Neural progenitor cell (in vitro differentiated cells): ENCODE results near the gene EFNA5. TPM values are rescaled to one million over a fixed set of nuclear protein-coding genes. Genes with fewer than 3 reads are reported as not detected.
A peak's percentile ranks its signal among the peaks of the same experiment; 100 is the strongest.

Experiments used
- DNase-seq: peaks from one replicate; pipeline ENCODE4 v3.0.0-alpha.2; 2016; ENCODE audit warnings: low spot score
- H2AFZ ChIP-seq: fragments of 200-600 bp; sonication (generic); replicated peaks from 2 replicates; pipeline ENCODE4 v1.6.1; 2016; ENCODE audit warnings: antibody characterized with exemption
- H3F3A ChIP-seq: fragments of 200-600 bp; sonication (generic); 2 replicates; pipeline ENCODE4 v1.6.1; 2016; ENCODE audit warnings: antibody characterized with exemption, low read depth
- H3K27ac ChIP-seq: fragments of 200-600 bp; sonication (generic); 2 replicates; pipeline ENCODE4 v1.5.1; 2016; ENCODE audit warnings: mild to moderate bottlenecking
- H3K27me3 ChIP-seq: fragments of 200-600 bp; sonication (generic); 2 replicates; pipeline ENCODE4 v1.6.1; 2016; ENCODE audit warnings: mild to moderate bottlenecking, moderate library complexity
- H3K36me3 ChIP-seq: fragments of 200-600 bp; sonication (generic); 2 replicates; pipeline ENCODE4 v1.5.1; 2016
- H3K4me1 ChIP-seq: fragments of 200-600 bp; sonication (generic); 2 replicates; pipeline ENCODE4 v1.6.1; 2016; ENCODE audit warnings: mixed run types
- H3K4me2 ChIP-seq: fragments of 200-600 bp; sonication (generic); 2 replicates; pipeline ENCODE4 v1.6.1; 2016
- H3K4me3 ChIP-seq: fragments of 200-600 bp; sonication (generic); 2 replicates; pipeline ENCODE4 v1.5.1; 2016
- H3K79me2 ChIP-seq: fragments of 200-600 bp; sonication (generic); 2 replicates; pipeline ENCODE4 v1.6.1; 2016; ENCODE audit warnings: low read depth
- H3K9ac ChIP-seq: fragments of 200-600 bp; sonication (generic); 2 replicates; pipeline ENCODE4 v1.6.1; 2016
- H3K9me3 ChIP-seq: fragments of 200-600 bp; sonication (generic); 2 replicates; pipeline ENCODE4 v1.5.1; 2016; ENCODE audit warnings: low read depth
- H4K20me1 ChIP-seq: fragments of 200-600 bp; sonication (generic); 2 replicates; pipeline ENCODE4 v1.6.1; 2016; ENCODE audit warnings: low read depth
- H3K27ac Mint-ChIP-seq: 3 replicates; pipeline ENCODE4 v1.8.0; 2021; ENCODE audit warnings: mixed read lengths
- H3K27me3 Mint-ChIP-seq: 2 replicates; pipeline ENCODE4 v1.8.0; 2022; ENCODE audit warnings: low read depth, mild to moderate bottlenecking, inconsistent platforms, moderate library complexity, mixed read lengths; ENCODE audit not compliant: insufficient read depth
- H3K36me3 Mint-ChIP-seq: 3 replicates; pipeline ENCODE4 v1.8.0; 2021; ENCODE audit warnings: mixed read lengths
- H3K4me1 Mint-ChIP-seq: 3 replicates; pipeline ENCODE4 v1.8.0; 2021; ENCODE audit warnings: mixed read lengths
- H3K4me3 Mint-ChIP-seq: 3 replicates; pipeline ENCODE4 v1.8.0; 2021; ENCODE audit warnings: mild to moderate bottlenecking, moderate library complexity, mixed read lengths
- H3K9me3 Mint-ChIP-seq: 3 replicates; pipeline ENCODE4 v1.8.0; 2020; ENCODE audit warnings: mixed read lengths
- CTCF ChIP-seq: fragments of 200-600 bp; sonication (generic); IDR thresholded peaks from 2 replicates; pipeline ENCODE4 v1.5.1; 2017; ENCODE audit warnings: antibody characterized with exemption, mild to moderate bottlenecking
- EZH2 ChIP-seq: fragments of 200-600 bp; sonication (generic); IDR thresholded peaks from 2 replicates; pipeline ENCODE4 v1.6.1; 2017; ENCODE audit warnings: antibody characterized with exemption, mild to moderate bottlenecking, moderate library complexity
- EZH2phosphoT487 ChIP-seq: fragments of 200-600 bp; sonication (generic); IDR thresholded peaks from 2 replicates; pipeline ENCODE4 v1.6.1; 2017; ENCODE audit warnings: antibody characterized with exemption
- total RNA-seq: library from RNA; depleted of rRNA; stranded (reverse); fragments of >200 nt; gene quantifications from 2 replicates; pipeline ENCODE4 v1.2.3, GENCODE V29; 2015; ENCODE audit warnings: low replicate concordance

The EFNA5 gene
- total RNA-seq, 1 donor from 2014 or later = 105 TPM

- H3K9me3 ChIP-seq = no peaks in the 10 kb centered on the region
- Mint-ChIP-seq H3K9me3 (no peaks in the 10 kb centered on the region), H3K4me3 (peak overlapping the region; percentile 65), H3K36me3 (peaks cover 11% of the 10 kb centered on the region), H3K27me3 (no peaks in the 10 kb centered on the region), H3K27ac (no peak overlapping the region), H3K4me1 (peaks cover 59% of the 10 kb centered on the region)
- H4K20me1 ChIP-seq = peaks cover 100% of the 10 kb centered on the region
- peaks cover 18% of the 10 kb centered on the region for H3K36me3 ChIP-seq
- H2AFZ ChIP-seq = no peak overlapping the region
- H3K79me2 ChIP-seq = peaks cover 100% of the 10 kb centered on the region
- H3K4me2 ChIP-seq = peak overlapping the region; percentile 97
- H3F3A ChIP-seq = peaks cover 63% of the 10 kb centered on the region
- no peaks in the 10 kb centered on the region for H3K27me3 ChIP-seq
- peak overlapping the region; percentile 97 for H3K4me3 ChIP-seq
- TF ChIP-seq EZH2 = no peak
- TF ChIP-seq CTCF = no peak
- TF ChIP-seq EZH2phosphoT487 = no peak
- peaks cover 77% of the 10 kb centered on the region for H3K4me1 ChIP-seq
- no peak overlapping the region for H3K9ac ChIP-seq
- peak; percentile 77 for DNase-seq
- H3K27ac ChIP-seq = peak overlapping the region; percentile 64
Observed at GRCh38 chr5:107665036-107665570, 5.6 kb downstream of the EFNA5 start.

DNA sequence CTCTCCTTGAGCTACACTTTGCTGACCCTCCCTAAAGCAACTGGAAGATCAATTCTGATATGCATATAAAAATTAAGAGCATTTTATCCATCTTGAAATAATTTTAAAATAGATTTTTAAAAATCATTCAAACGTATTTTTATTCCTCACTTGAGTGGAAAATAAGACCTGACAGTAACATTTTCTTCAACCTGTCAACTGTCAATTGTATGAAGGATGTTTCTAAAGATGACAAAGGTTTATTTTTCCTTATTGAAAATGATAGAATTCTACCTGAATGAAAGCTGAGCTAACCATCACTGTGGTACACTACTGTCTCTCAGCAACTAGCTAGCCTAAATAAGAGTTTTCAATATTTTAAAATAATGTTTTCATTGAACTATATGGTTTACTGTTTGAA lies 7.0 kb downstream of the EFNA5 start:
- Mint-ChIP-seq H3K36me3 (peaks cover 8% of the 10 kb centered on the region), H3K4me1 (peaks cover 69% of the 10 kb centered on the region), H3K9me3 (no peaks in the 10 kb centered on the region), H3K27me3 (no peaks in the 10 kb centered on the region), H3K27ac (no peak overlapping the region), H3K4me3 (no peak overlapping the region)
- DNase-seq = no peak
- Histone ChIP-seq H3K27me3 (no peaks in the 10 kb centered on the region), H3K9me3 (no peaks in the 10 kb centered on the region), H3K9ac (no peak overlapping the region), H3K4me2 (peak overlapping the region; percentile 97), H3K4me1 (peaks cover 91% of the 10 kb centered on the region), H3F3A (peaks cover 60% of the 10 kb centered on the region), H3K79me2 (peaks cover 100% of the 10 kb centered on the region), H3K27ac (no peak overlapping the region), H2AFZ (no peak overlapping the region), H4K20me1 (peaks cover 100% of the 10 kb centered on the region), H3K36me3 (peaks cover 18% of the 10 kb centered on the region), H3K4me3 (no peak overlapping the region)
- TF ChIP-seq EZH2 (no peak), EZH2phosphoT487 (no peak), CTCF (no peak)

DNA sequence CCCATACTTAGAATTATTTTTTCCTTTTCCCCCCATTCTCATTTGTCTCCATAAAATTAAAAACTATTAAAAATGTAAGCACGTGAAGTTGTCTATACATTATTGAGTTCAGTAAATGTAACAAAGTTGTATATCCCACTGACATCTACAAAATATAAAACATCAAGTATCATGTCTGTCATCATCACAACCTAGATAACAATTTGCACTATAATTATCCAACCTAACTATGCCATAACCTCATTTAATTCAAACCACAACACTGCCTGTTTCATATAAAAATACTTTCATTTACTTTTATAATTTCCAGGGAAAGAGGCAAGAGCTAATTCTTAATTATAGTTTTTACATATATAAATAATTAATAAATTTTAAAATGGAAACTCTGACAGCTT lies 9.1 kb downstream of the EFNA5 start:
- no peak overlapping the region for H3K27ac Mint-ChIP-seq
- Histone ChIP-seq H3F3A (peaks cover 48% of the 10 kb centered on the region), H3K9ac (no peak overlapping the region), H3K36me3 (peaks cover 3% of the 10 kb centered on the region), H3K4me3 (peak overlapping the region; percentile 39), H3K27me3 (no peaks in the 10 kb centered on the region), H3K9me3 (no peaks in the 10 kb centered on the region), H2AFZ (no peak overlapping the region), H3K4me1 (peaks cover 98% of the 10 kb centered on the region), H3K79me2 (peaks cover 100% of the 10 kb centered on the region), H4K20me1 (peaks cover 100% of the 10 kb centered on the region), H3K4me2 (peak overlapping the region; percentile 97), H3K27ac (peak overlapping the region; percentile 93)
- H3K4me3 Mint-ChIP-seq = peak overlapping the region; percentile 73
- H3K27me3 Mint-ChIP-seq = no peaks in the 10 kb centered on the region
- TF ChIP-seq EZH2phosphoT487 (no peak), EZH2 (no peak), CTCF (no peak)
- no peaks in the 10 kb centered on the region for H3K9me3 Mint-ChIP-seq
- H3K4me1 Mint-ChIP-seq = peaks cover 77% of the 10 kb centered on the region
- H3K36me3 Mint-ChIP-seq = peaks cover 6% of the 10 kb centered on the region
- no peak for DNase-seq
